ENCODE results near the gene RPS14.
"Not testable (repeated sequence)": the region's sequence is repeated elsewhere in the genome, so short reads cannot be mapped to it uniquely, and the experiment has no call there.

RPS14 gene

DNA sequence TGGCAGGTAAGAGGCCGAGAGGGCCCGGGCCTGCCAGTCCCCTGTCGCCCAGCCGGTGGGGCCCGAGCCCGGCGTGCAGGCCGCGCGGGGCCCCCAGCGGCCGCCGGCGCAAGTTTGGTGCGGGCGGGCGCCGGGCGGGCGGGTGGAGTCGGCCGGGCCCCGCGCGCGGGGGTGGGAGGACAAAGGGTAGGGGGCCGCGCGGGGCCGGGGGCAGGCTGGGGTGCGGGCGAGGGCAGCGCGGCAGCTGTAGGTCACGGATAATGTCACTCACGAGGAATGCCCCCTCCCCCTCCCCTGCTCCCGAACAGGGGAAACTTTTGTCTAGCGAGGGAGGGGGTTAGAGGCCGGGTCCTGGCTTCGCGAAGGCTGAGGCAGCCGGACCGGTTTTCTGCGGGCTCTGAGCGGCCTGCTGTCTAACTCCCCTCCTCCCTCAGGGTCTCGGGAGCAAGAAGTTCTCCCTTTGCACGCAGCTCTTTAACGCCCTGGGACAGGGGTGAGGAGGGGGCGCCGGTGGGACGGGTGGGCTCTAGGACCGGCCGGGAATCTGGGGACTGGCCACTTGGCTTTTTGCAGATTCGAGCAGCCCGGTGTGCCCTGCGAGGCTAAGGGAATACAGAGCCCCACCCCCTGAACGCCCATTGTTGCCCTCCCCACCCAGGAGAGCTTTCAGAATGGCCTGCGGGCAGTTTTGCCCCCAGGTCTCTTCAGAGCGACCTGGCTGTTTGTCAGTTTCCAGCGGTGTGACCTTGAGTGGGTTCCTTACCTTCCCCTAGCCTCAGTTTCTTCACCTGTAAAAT lies 37.1 kb upstream of the RPS14 start:
- H3K36me3 Mint-ChIP-seq, result no peaks in the 10 kb centered on the region
- peak overlapping the region; percentile 47 for H3K4me3 Mint-ChIP-seq
- no peak overlapping the region for H3K27ac Mint-ChIP-seq
- H3K4me1 Mint-ChIP-seq, result peaks cover 5% of the 10 kb centered on the region
- DNase-seq (ENCODE audit: low spot score in 2 of 2), result peak; percentile 44 to 75
- H3K9me3 Mint-ChIP-seq, result no peaks in the 10 kb centered on the region
- peak; percentile 62 for ATAC-seq

DNA sequence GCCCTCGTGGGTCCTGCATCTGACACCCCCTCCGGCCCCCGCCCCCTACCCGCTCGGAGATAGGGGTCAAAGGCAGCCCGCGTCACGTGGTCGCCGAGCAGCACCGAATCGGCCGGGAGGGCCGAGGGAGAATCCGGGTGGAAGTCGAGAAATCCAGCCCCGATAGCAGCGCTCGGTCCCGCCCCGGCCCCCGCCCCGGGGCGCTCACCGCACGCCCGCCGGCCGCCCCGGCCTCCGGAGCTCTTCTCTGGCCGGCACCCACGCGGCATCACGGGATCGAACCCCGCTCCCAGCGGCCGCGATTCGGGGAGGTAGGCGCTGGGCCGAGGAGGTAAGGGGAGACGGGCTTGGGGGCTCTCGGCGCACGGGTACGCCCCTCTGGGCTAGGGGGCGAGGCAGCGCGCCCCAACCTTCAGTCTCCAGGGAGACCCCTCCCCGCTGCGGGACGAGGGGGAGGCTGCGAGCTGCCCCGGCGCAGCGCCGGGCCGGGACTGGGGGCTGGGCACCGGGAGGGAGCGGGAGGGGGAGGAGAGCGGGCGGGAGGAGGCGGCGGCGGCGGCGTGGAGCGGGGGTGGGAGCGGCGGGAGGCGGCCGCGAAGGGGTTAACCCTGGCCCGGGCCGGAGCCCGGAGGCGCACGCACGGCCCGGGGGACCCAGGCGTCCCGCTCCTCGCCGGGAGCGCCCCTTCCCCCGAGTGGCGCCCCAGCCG lies 36.3 kb upstream of the RPS14 start:
- H3K27ac Mint-ChIP-seq, result no peak overlapping the region
- no peaks in the 10 kb centered on the region for H3K9me3 Mint-ChIP-seq
- H3K4me1 Mint-ChIP-seq, result peaks cover 5% of the 10 kb centered on the region
- ATAC-seq (peak; percentile 46), DNase-seq (ENCODE audit: low spot score in 2 of 2) (peak in 1 of 2 donors; percentile 60)
- no peaks in the 10 kb centered on the region for H3K36me3 Mint-ChIP-seq
- peak overlapping the region; percentile 63 for H3K4me3 Mint-ChIP-seq

DNA sequence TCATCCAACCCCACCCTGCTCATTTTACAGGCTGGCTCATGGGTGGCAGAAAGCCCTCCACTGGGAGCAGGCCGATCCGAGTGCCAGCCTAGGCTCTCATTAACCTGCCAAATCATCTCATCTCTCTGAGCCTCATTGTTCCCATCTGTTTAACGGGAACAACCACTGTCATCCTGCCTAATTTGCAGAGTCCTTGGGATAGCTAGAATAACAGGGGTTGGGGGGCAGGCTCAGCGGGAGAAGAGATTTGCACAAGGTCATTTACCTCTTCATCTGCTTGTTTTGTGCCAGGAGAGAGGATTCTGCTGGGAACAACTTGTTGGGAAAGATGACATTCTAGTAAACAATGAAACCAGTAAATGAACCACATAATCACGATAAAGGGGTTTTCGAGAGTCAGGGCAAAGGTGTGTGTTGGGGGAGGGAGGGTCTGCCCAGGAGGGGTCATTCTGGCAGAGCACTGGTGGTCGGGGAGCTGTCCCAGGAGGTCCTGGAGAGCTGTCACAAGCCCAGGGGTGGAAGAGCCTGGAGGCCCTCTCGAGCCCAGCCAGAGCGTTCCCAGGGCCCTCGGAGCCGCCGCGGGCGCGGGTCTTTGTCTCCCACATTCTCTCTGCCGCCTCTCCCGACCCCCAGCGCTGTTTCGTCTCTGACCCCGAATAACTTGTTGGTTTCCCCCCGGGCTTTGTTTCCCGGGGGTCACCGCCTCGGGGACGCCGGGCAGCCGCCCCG lies 35.6 kb upstream of the RPS14 start:
- peak overlapping the region; percentile 56 for H3K27ac Mint-ChIP-seq
- ATAC-seq (no peak), DNase-seq (ENCODE audit: low spot score in 2 of 2) (no peak)
- H3K4me1 Mint-ChIP-seq, result peaks cover 5% of the 10 kb centered on the region
- H3K9me3 Mint-ChIP-seq, result no peaks in the 10 kb centered on the region
- no peaks in the 10 kb centered on the region for H3K36me3 Mint-ChIP-seq
- H3K4me3 Mint-ChIP-seq, result peak overlapping the region; percentile 63

DNA sequence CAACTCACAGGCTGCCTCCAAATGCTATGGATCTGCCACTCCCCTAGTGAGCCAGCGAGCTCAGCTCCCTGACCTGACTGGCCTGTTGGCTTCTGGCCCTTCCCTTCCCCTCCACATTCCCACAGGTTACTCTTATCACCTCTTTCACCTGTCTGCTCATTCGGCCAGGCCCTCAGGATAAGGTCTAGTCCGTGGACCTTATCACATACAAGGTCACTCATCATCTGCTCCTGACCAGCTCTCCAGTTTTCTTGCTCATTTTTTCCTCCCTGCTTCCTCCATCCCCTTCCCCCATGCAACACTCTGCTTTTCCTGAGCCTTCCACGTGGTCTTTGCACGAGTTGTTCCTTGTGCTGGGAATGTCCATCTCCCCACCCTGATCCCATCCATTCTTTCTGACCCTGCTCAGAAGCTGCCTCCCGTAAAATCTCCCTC lies 32.5 kb upstream of the RPS14 start:
- Mint-ChIP-seq H3K9me3 (no peaks in the 10 kb centered on the region), H3K4me1 (peaks cover under 1% of the 10 kb centered on the region), H3K27ac (no peak overlapping the region), H3K4me3 (no peak overlapping the region), H3K36me3 (no peaks in the 10 kb centered on the region)
- no peak for DNase-seq (ENCODE audit: low spot score in 2 of 2)
- ATAC-seq, result no peak

DNA sequence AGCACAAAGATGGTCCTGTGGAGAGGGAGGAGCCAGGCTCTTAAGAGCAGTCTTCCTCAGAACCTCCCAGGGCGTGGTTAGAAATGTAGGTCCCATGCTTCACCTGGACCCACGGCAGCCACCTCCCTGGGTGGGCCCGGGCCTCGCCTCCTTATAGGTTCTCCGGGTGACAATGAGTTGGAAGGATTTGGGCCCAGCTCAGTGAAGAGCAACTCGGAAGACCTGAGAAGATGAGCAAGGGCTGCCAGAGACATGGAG lies 32.1 kb upstream of the RPS14 start:
- no peak for ATAC-seq
- no peak overlapping the region for H3K4me3 Mint-ChIP-seq
- peaks cover 2% of the 10 kb centered on the region for H3K36me3 Mint-ChIP-seq
- no peak overlapping the region for H3K27ac Mint-ChIP-seq
- no peak for DNase-seq (ENCODE audit: low spot score in 2 of 2)
- H3K9me3 Mint-ChIP-seq, result no peaks in the 10 kb centered on the region
- peaks cover 4% of the 10 kb centered on the region for H3K4me1 Mint-ChIP-seq

GRCh38 chr5:150479416-150479815 lies 29.9 kb upstream of the RPS14 start:
- no peak overlapping the region for H3K27ac Mint-ChIP-seq
- H3K9me3 Mint-ChIP-seq, result no peaks in the 10 kb centered on the region
- H3K4me1 Mint-ChIP-seq, result peaks cover 7% of the 10 kb centered on the region
- no peak for DNase-seq (ENCODE audit: low spot score in 2 of 2)
- peaks cover 7% of the 10 kb centered on the region for H3K36me3 Mint-ChIP-seq
- no peak overlapping the region for H3K4me3 Mint-ChIP-seq
- no peak for ATAC-seq

- H3K27ac Mint-ChIP-seq; H3K4me1 Mint-ChIP-seq; DNase-seq (ENCODE audit: low spot score in 2 of 2); ATAC-seq; H3K36me3 Mint-ChIP-seq; H3K4me3 Mint-ChIP-seq; H3K9me3 Mint-ChIP-seq: not testable (repeated sequence)
Observed at GRCh38 chr5:150476568-150476967, 27.0 kb upstream of the RPS14 start.

- no peak overlapping the region for H3K4me3 Mint-ChIP-seq
- H3K36me3 Mint-ChIP-seq, result peaks cover 7% of the 10 kb centered on the region
- H3K9me3 Mint-ChIP-seq, result no peaks in the 10 kb centered on the region
- H3K27ac Mint-ChIP-seq, result no peak overlapping the region
- ATAC-seq (no peak), DNase-seq (ENCODE audit: low spot score in 2 of 2) (no peak)
- H3K4me1 Mint-ChIP-seq, result peaks cover 7% of the 10 kb centered on the region
Observed at GRCh38 chr5:150473673-150474358, 24.3 kb upstream of the RPS14 start.

- ATAC-seq (no peak), DNase-seq (ENCODE audit: low spot score in 2 of 2) (no peak)
- H3K4me3 Mint-ChIP-seq, result no peak overlapping the region
- H3K27ac Mint-ChIP-seq, result no peak overlapping the region
- no peaks in the 10 kb centered on the region for H3K9me3 Mint-ChIP-seq
- H3K4me1 Mint-ChIP-seq, result no peaks in the 10 kb centered on the region
- H3K36me3 Mint-ChIP-seq, result no peaks in the 10 kb centered on the region
Observed at GRCh38 chr5:150469718-150470469, 20.4 kb upstream of the RPS14 start.

DNA sequence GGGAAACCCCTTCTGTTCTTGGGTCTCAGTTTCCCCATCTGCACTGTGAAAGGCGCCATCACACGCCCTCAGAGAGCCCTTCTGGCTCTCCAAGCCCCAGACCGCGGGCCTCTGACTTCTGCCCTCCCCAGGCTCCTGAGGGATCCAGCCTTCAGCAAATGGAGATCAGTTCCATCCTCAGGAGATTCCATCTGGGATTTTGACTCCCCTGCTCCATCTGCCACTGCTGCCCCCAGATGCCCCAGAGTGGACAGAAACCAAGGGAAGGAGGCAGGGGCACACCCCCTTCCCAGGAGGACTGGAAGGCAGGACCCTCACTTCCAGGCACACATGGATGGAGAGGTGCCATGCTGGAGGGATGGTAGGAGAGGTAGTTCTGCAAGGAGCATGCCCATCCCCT lies 18.7 kb upstream of the RPS14 start:
- Mint-ChIP-seq H3K9me3 (no peaks in the 10 kb centered on the region), H3K27ac (no peak overlapping the region), H3K4me1 (no peaks in the 10 kb centered on the region), H3K36me3 (no peaks in the 10 kb centered on the region), H3K4me3 (no peak overlapping the region)
- no peak for ATAC-seq
- no peak for DNase-seq (ENCODE audit: low spot score in 2 of 2)

DNA sequence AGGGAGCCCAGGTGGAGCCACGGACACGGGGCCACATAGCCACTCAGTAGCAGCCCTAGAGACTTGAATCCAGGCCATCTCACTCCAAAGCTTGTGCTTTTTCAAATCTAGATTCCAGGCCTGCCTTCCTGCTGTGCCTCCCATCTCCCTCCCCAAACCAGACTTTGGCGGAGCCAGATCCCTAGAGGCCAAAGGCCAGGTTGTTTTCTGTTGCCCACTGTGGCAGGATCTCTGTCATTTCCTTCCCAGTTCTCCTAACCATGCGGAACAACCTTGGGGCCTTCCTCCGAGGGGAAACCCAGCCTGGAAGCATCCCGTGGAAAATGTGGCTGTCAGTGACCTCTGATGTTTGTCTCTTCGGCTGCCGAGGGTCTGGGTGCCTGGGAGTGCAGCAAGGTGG lies 16.4 kb upstream of the RPS14 start:
- no peak for ATAC-seq
- Mint-ChIP-seq H3K27ac (no peak overlapping the region), H3K4me3 (no peak overlapping the region), H3K9me3 (no peaks in the 10 kb centered on the region), H3K4me1 (no peaks in the 10 kb centered on the region), H3K36me3 (no peaks in the 10 kb centered on the region)
- DNase-seq (ENCODE audit: low spot score in 2 of 2), result no peak

GRCh38 chr5:150464554-150465012 lies 15.0 kb upstream of the RPS14 start:
- ATAC-seq (no peak), DNase-seq (ENCODE audit: low spot score in 2 of 2) (no peak)
- Mint-ChIP-seq H3K36me3 (no peaks in the 10 kb centered on the region), H3K9me3 (no peaks in the 10 kb centered on the region), H3K4me3 (no peak overlapping the region), H3K27ac (no peak overlapping the region), H3K4me1 (no peaks in the 10 kb centered on the region)

GRCh38 chr5:150461231-150461630 lies 11.7 kb upstream of the RPS14 start:
- ATAC-seq (no peak), DNase-seq (ENCODE audit: low spot score in 2 of 2) (no peak)
- Mint-ChIP-seq H3K4me3 (no peak overlapping the region), H3K4me1 (peaks cover 13% of the 10 kb centered on the region), H3K36me3 (peaks cover 5% of the 10 kb centered on the region), H3K27ac (no peak overlapping the region), H3K9me3 (no peaks in the 10 kb centered on the region)

DNA sequence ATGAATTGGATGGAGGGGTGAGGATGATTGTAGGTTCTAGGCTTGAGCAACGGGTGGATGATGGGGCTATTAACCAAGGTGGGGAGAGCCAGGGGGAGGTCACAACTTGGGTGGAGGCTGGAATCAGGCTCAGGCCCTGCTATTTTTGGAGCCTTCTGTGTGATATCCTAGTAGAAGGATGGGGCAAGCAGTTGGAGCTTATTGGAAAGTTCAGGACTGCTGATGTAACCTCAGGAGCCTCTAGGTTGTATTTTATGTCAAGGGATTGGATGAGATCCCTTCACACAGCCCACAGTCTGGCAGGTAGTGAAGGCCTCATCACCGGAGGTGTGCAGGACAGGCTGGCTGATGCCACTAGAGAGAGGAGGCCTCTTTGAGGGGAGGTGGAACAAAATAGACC lies 11.2 kb upstream of the RPS14 start:
- peaks cover 5% of the 10 kb centered on the region for H3K36me3 Mint-ChIP-seq
- H3K27ac Mint-ChIP-seq, result no peak overlapping the region

More for the DNA sequence above, 11.2 kb upstream of the RPS14 start:
- Mint-ChIP-seq H3K4me3 (no peak overlapping the region), H3K4me1 (peaks cover 13% of the 10 kb centered on the region), H3K9me3 (no peaks in the 10 kb centered on the region)
- ATAC-seq (no peak), DNase-seq (ENCODE audit: low spot score in 2 of 2) (no peak)
